Astrocyte (in vitro differentiated cells and primary cell): Measurements from ENCODE around the gene ACOX3. TPM values are rescaled to one million over a fixed set of nuclear protein-coding genes. Genes with fewer than 3 reads are reported as not detected.

ENCODE experiments used
- DNase-seq: peaks from one replicate; pipeline ENCODE4 v3.0.0-alpha.2; 2010; ENCODE audit warnings: low read depth
- FAIRE-seq: peaks from 2 replicates; lab custom pipeline; 2011; peaks lifted over from hg19 to GRCh38; lab: Jason Lieb, UNC
- H2AFZ ChIP-seq: 2 replicates; pipeline ENCODE4 v1.6.0; 2012; ENCODE audit warnings: low read depth, low read length, inconsistent platforms
- H3K27ac ChIP-seq: 2 replicates; pipeline ENCODE4 v1.5.1; 2011; ENCODE audit warnings: low read depth, low read length, inconsistent platforms
- H3K27me3 ChIP-seq: 2 replicates; pipeline ENCODE4 v1.6.0; 2011; ENCODE audit warnings: low read length, inconsistent platforms; ENCODE audit not compliant: insufficient read depth
- H3K36me3 ChIP-seq: 2 replicates; pipeline ENCODE4 v1.5.1; 2011; ENCODE audit warnings: low read length, inconsistent platforms; ENCODE audit not compliant: insufficient read depth
- H3K4me1 ChIP-seq: 2 replicates; pipeline ENCODE4 v1.5.1; 2011; ENCODE audit warnings: low read length, inconsistent platforms; ENCODE audit not compliant: insufficient read depth
- H3K4me2 ChIP-seq: 2 replicates; pipeline ENCODE4 v1.6.0; 2012; ENCODE audit warnings: low read length, inconsistent platforms
- H3K4me3 ChIP-seq: 2 replicates; pipeline ENCODE4 v1.5.1; 2011; ENCODE audit warnings: low read depth, mild to moderate bottlenecking, low read length, inconsistent platforms; ENCODE audit not compliant: insufficient read depth
- H3K79me2 ChIP-seq: 2 replicates; pipeline ENCODE4 v1.6.0; 2012; ENCODE audit warnings: mild to moderate bottlenecking, low read length, inconsistent platforms; ENCODE audit not compliant: insufficient read depth
- H3K9ac ChIP-seq: 2 replicates; pipeline ENCODE4 v1.6.0; 2012; ENCODE audit warnings: mild to moderate bottlenecking, low read length, inconsistent platforms
- H3K9me3 ChIP-seq: 2 replicates; pipeline ENCODE4 v1.5.1; 2012; ENCODE audit warnings: low read depth, mild to moderate bottlenecking, low read length, inconsistent platforms; ENCODE audit not compliant: insufficient read depth
- H4K20me1 ChIP-seq: 2 replicates; pipeline ENCODE4 v1.6.0; 2012; ENCODE audit warnings: low read length, inconsistent platforms; ENCODE audit not compliant: insufficient read depth
- H3K27ac Mint-ChIP-seq: one replicate; pipeline ENCODE4 v1.8.0; 2021; ENCODE audit warnings: mild to moderate bottlenecking, mixed read lengths; ENCODE audit not compliant: unreplicated experiment
- H3K27me3 Mint-ChIP-seq: one replicate; pipeline ENCODE4 v1.8.0; 2021; ENCODE audit warnings: low read depth, mixed read lengths; ENCODE audit not compliant: unreplicated experiment
- H3K36me3 Mint-ChIP-seq: one replicate; pipeline ENCODE4 v1.8.0; 2021; ENCODE audit warnings: low read depth, mixed read lengths; ENCODE audit not compliant: unreplicated experiment
- H3K4me1 Mint-ChIP-seq: one replicate; pipeline ENCODE4 v1.8.0; 2021; ENCODE audit warnings: low read depth, mixed read lengths; ENCODE audit not compliant: unreplicated experiment
- H3K4me3 Mint-ChIP-seq: one replicate; pipeline ENCODE4 v1.8.0; 2021; ENCODE audit warnings: mild to moderate bottlenecking, moderate library complexity, mixed read lengths; ENCODE audit not compliant: unreplicated experiment
- H3K9me3 Mint-ChIP-seq: one replicate; pipeline ENCODE4 v1.8.0; 2021; ENCODE audit warnings: mild to moderate bottlenecking, mixed read lengths; ENCODE audit not compliant: unreplicated experiment
- CTCF ChIP-seq: IDR thresholded peaks from 2 replicates; pipeline ENCODE4 v1.5.1; 2011; ENCODE audit warnings: low read depth, mild to moderate bottlenecking, inconsistent platforms, low read length, moderate library complexity; ENCODE audit not compliant: insufficient read depth
- EZH2 ChIP-seq: IDR thresholded peaks from 2 replicates; pipeline ENCODE4 v1.6.1; 2012; ENCODE audit warnings: mild to moderate bottlenecking, low read length, inconsistent platforms; ENCODE audit not compliant: insufficient read depth
- total RNA-seq: library from RNA; stranded (reverse); gene quantifications from 2 replicates; pipeline ENCODE4 v1.2.1, GENCODE V29; 2021

ACOX3 gene
- total RNA-seq, 1 donor from 2014 or later, result 45.6 TPM

- TF ChIP-seq EZH2, result no peak
- TF ChIP-seq CTCF, result no peak
- H3K4me1 Mint-ChIP-seq, result peaks cover 10% of the 10 kb centered on the region
- peaks cover 10% of the 10 kb centered on the region for H3K36me3 Mint-ChIP-seq
- Histone ChIP-seq H3K9ac (no peak overlapping the region), H4K20me1 (no peaks in the 10 kb centered on the region), H2AFZ (no peak overlapping the region), H3K4me3 (no peak overlapping the region), H3K4me1 (peaks cover 4% of the 10 kb centered on the region), H3K79me2 (no peaks in the 10 kb centered on the region), H3K4me2 (no peak overlapping the region), H3K27ac (no peak overlapping the region), H3K36me3 (no peaks in the 10 kb centered on the region), H3K27me3 (no peaks in the 10 kb centered on the region), H3K9me3 (peaks cover 4% of the 10 kb centered on the region)
- H3K4me3 Mint-ChIP-seq, result no peak overlapping the region
- no peaks in the 10 kb centered on the region for H3K27me3 Mint-ChIP-seq
- H3K27ac Mint-ChIP-seq, result no peak overlapping the region
- DNase-seq (peak; percentile 23), FAIRE-seq (no peak)
- H3K9me3 Mint-ChIP-seq, result peaks cover 5% of the 10 kb centered on the region
Observed at GRCh38 chr4:8362483-8362882, 78.0 kb downstream of the ACOX3 start.

- Histone ChIP-seq H3K9ac (no peak overlapping the region), H3K4me3 (no peak overlapping the region), H3K27ac (no peak overlapping the region), H3K4me2 (no peak overlapping the region), H3K4me1 (peaks cover 20% of the 10 kb centered on the region), H2AFZ (no peak overlapping the region), H3K9me3 (peaks cover 4% of the 10 kb centered on the region), H3K79me2 (no peaks in the 10 kb centered on the region), H3K27me3 (peaks cover 10% of the 10 kb centered on the region), H4K20me1 (no peaks in the 10 kb centered on the region), H3K36me3 (no peaks in the 10 kb centered on the region)
- DNase-seq (no peak), FAIRE-seq (no peak)
- H3K27ac Mint-ChIP-seq, result no peak overlapping the region
- peaks cover 11% of the 10 kb centered on the region for H3K4me1 Mint-ChIP-seq
- no peak overlapping the region for H3K4me3 Mint-ChIP-seq
- TF ChIP-seq CTCF, result no peak
- no peak for TF ChIP-seq EZH2
- H3K27me3 Mint-ChIP-seq, result no peaks in the 10 kb centered on the region
- H3K9me3 Mint-ChIP-seq, result peaks cover 5% of the 10 kb centered on the region
- peaks cover 4% of the 10 kb centered on the region for H3K36me3 Mint-ChIP-seq
Observed at GRCh38 chr4:8359193-8359592, 81.3 kb downstream of the ACOX3 start.

GRCh38 chr4:8356856-8357255 is 83.7 kb downstream of the ACOX3 start:
- Histone ChIP-seq H3K79me2 (no peaks in the 10 kb centered on the region), H3K36me3 (no peaks in the 10 kb centered on the region), H3K4me3 (no peak overlapping the region), H3K4me2 (no peak overlapping the region), H3K27ac (no peak overlapping the region), H3K4me1 (peaks cover 28% of the 10 kb centered on the region), H4K20me1 (no peaks in the 10 kb centered on the region), H3K27me3 (peaks cover 10% of the 10 kb centered on the region), H2AFZ (no peak overlapping the region), H3K9me3 (no peaks in the 10 kb centered on the region), H3K9ac (no peak overlapping the region)
- Mint-ChIP-seq H3K27ac (no peak overlapping the region), H3K9me3 (no peaks in the 10 kb centered on the region), H3K4me3 (no peak overlapping the region), H3K36me3 (no peaks in the 10 kb centered on the region), H3K4me1 (peaks cover 15% of the 10 kb centered on the region), H3K27me3 (no peaks in the 10 kb centered on the region)
- no peak for TF ChIP-seq EZH2
- no peak for TF ChIP-seq CTCF
- FAIRE-seq (no peak), DNase-seq (no peak)
